Activated CD8-positive, alpha-beta memory T cell treated with anti-CD3 and anti-CD28 coated beads for 36 hours (primary cell): ENCODE data around the gene ILF3. TPM values are rescaled to one million over a fixed set of nuclear protein-coding genes. Genes with fewer than 3 reads are reported as not detected.

Experiments used
- CTCF ChIA-PET: fragments of 350-600 bp; sonication (Branson Sonifier 250); formaldehyde crosslinking; loops from one replicate; lab custom pipeline; 2021; ENCODE audit warnings: antibody characterized with exemption; lab: Charles Lee
- POLR2A ChIA-PET: fragments of 350-600 bp; sonication (Branson Sonifier 250); formaldehyde crosslinking; loops from one replicate; lab custom pipeline; 2021; ENCODE audit warnings: antibody characterized with exemption; lab: Charles Lee
- total RNA-seq, 2 experiments: library from RNA; stranded (reverse); gene quantifications; one replicate each; pipeline ENCODE4 v1.2.3, GENCODE V29; 2021

Gene ILF3
- total RNA-seq, 2 experiments from 2014 or later, result 476 to 479 TPM

DNA sequence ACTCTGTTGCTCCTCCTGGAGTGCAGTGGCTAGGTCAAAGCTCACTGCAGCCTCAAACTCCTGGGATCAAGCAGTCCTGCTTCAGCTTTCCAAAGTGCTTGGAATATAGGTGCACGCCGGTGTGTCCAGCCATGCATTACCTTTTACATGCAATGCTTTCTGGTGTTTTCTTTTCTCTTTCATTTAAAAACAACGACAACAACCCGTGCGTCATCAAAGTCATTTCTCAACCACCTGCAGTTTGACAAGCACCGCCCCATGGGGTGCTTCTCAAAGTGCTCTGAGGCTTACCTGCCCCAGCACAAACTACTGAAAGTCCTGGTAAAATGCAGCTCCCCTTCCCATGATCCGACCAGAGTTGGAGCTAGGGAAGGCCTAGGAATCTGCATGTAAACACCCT lies 54.1 kb downstream of the ILF3 start:
- ChIA-PET CTCF (interaction anchor here (1.2 to 2.0 kb wide), 3 partner anchors 8 to 128 kb away, joined by 3 to 6 read pairs (median 3); no protein-coding TSS in a partner anchor), POLR2A (no interaction called here)

DNA sequence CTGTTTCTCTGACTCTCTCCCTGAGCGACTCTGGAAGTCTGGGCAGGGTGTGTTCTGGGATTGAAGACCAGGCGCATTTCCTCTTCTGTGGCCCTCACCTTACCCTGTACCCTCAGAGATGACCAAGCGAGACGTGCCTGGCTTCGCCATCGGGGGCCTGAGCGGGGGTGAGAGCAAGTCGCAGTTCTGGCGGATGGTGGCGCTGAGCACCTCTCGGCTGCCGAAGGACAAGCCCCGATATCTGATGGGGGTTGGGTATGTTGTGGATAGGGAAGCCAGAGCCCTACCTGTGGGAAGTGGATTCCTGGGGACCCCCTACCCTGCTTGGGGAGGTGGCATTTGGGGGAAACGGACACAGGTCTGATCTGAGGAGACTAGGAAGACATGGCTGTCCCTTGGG lies 57.9 kb downstream of the ILF3 start:
- CTCF ChIA-PET, result interaction anchor here (0.6 kb wide), 1 partner anchor 150 kb away, joined by 4 read pairs; no protein-coding TSS in a partner anchor
- POLR2A ChIA-PET, result no interaction called here

DNA sequence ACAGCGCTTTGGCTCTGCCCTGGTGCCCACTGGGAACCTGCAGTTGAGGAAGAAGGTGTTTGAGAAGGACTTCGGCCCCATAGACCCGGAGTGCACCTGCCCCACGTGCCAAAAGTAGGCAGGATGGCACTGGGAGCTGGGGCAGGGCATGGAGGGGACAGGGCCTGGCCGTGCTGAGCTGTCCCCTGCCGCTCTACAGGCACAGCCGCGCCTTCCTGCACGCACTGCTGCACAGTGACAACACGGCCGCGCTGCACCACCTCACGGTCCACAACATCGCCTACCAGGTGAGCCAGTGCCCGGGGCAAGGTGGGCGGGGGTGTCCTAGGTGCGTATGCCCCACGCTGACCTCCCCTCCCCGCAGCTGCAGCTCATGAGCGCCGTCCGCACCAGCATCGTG lies 58.6 kb downstream of the ILF3 start:
- POLR2A ChIA-PET, result no interaction called here
- CTCF ChIA-PET, result interaction anchor here (0.6 to 9.7 kb wide), 2 partner anchors 68 to 150 kb away, joined by 3 to 82 read pairs; no protein-coding TSS in a partner anchor

DNA sequence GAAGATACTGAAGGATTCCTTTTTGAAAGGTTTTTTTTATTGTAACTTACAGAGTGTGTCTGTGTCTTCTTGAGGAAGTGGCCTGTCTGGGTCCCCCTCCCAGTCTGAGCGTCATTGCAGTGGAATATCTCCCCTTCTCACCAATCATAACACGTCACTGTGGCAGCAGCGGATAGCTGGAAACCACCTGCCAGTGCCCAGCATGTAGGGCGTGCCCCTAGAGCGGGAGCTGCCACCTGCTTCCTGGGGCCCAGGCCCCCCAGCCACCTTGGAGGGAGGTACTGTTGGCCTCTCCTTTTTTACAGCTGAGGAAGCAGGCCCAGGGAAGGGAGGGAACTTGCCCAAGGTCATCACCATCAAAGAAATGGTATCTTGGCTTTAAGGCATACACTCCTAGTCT lies 59.2 kb downstream of the ILF3 start:
- POLR2A ChIA-PET, result no interaction called here
- CTCF ChIA-PET, result interaction anchor here (2.1 to 9.7 kb wide), 2 partner anchors 145 to 150 kb away, joined by 5 to 82 read pairs; no protein-coding TSS in a partner anchor

DNA sequence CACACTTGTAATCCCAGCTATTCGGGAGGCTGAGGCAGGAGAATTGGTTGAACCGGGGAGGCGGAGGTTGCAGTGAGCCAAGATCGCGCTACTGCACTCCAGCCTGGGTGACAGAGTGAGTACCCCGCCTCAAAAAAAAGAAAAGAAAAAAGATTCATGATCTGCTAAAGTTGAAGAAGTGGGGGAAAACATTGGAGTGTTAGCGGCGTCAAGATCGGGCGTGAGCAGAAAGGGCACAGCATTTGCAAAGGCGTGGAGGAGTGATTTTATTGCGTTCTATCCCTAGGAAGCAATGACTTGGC lies 62.9 kb downstream of the ILF3 start:
- CTCF ChIA-PET, result interaction anchor here (0.6 to 9.7 kb wide), 25 partner anchors 8 to 283 kb away, joined by 3 to 82 read pairs (median 5); partner anchors contain the start of gene TMED1
- POLR2A ChIA-PET, result interaction anchor here (0.5 to 1.3 kb wide), 6 partner anchors 16 to 521 kb away, joined by 3 to 11 read pairs (median 3); no protein-coding TSS in a partner anchor

DNA sequence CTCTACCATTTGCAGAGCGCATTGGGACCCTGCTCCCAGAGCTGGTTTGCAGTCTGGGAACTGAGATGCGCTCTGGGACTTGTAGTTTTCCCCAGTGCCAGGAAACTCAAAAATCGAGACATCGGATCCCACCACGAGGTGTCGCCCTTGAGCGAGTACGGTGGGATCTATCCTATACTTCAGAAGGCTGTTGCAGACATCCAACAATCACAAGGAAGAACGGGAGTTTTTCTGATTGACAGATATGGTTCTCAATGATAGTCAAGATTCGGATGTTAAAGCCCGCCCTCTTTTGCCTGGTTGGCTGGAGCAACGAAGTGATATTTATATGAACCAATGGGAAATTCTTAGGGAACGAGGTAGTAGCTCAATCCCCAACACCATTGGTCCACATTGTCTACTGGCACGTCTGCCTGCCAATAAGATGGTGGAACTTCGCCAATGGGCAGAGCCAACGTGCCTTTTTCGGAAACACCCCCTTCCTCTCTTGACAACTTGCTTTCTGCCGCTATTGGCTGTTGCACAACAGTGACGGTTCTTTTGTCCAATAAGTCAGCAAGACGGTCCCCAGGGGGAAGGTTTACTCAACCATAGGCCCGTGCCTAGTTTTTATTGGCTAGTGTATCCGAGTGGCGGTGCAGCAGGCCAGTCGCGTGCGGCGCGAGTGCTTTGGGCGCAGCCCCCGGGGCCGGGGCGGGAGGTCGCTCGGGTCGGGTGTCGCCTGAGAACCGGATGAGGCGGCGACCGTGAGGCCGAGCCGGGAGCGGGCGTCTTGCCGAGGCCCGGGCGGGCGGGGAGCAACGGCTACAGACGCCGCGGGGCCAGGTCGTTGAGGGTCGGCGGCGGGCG lies 63.4 kb downstream of the ILF3 start, which contains the start of gene DNM2:
Gene DNM2, plus strand, starts transcription at position 724 of the 849 bp plus-strand sequence. CDS start 164 bp downstream, outside the sequence.
- ChIA-PET CTCF (interaction anchor here (0.5 to 9.7 kb wide), 27 partner anchors 9 to 283 kb away, joined by 3 to 82 read pairs (median 4); partner anchors contain the start of gene TMED1), POLR2A (interaction anchor here (0.5 to 1.3 kb wide), 8 partner anchors 16 to 522 kb away, joined by 3 to 11 read pairs (median 3); no protein-coding TSS in a partner anchor)

DNA sequence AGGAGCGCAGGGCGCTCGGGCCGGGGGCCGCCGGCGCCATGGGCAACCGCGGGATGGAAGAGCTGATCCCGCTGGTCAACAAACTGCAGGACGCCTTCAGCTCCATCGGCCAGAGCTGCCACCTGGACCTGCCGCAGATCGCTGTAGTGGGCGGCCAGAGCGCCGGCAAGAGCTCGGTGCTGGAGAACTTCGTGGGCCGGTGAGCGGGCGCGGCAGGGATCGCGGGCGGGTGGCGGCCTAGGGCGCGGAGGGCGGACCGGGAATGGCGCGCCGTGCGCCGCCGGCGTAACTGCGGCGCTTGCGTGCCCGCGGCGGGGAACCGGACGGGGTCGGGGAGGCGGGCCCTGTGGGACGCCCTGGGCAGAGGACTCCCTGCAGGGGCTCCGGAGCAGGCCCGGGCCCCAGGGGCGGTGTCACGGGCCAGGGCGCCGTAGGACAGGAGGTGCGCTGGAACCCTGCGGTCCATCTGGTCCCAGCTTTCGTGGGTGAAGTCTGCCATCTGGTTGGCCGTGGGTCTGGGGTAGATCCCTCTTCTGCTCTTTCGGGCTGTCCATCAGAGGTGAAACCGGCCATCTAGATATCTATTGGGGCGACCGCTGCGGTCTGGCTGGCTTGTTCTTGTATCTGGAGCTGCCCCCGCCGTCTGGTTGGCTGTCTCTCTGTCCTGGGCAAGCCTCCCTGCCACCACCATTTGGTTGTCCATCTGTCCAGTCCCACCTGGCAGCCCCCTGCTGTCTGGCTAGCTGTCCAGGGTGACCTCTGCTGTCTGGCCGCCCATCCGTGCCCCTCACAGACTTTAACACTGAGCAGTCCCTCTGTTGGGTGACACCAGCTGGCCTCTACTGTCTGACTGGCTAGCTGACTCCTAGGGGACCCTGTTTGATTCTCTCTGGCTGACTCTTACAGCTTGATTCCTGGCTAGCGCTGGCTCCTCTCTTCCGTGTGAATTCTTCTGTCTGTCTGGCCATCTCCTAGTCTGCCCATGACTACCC lies 64.4 kb downstream of the ILF3 start:
- POLR2A ChIA-PET, result interaction anchor here (0.6 to 1.3 kb wide), 5 partner anchors 41 to 152 kb away, joined by 3 to 4 read pairs (median 3); no protein-coding TSS in a partner anchor
- CTCF ChIA-PET, result interaction anchor here (0.5 to 9.7 kb wide), 20 partner anchors 12 to 165 kb away, joined by 3 to 82 read pairs (median 6); partner anchors contain the start of gene TMED1

DNA sequence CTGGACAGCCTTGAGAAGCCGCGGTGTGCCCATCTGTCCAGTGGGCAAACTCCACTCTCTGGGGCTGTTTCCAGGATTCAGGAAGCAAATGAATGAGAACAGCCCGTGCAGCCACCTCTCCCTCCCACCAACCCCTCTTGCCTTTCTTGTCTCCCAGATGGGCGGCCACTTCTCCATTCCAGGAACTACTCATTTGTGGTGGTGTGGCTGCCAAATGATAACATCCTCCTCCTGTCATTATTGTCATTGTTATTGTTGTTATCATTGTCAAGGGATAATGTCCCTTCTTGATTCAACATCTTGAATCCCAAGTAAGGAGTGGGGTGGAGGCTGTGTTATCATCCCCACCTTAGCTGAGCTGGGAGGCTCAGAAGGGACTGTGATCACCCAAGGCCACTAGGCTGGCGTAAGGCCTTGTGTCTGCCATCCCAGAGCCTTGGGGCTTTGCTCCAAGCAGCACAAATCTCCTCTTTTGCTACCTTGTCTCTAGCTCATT lies 65.4 kb downstream of the ILF3 start:
- CTCF ChIA-PET, result interaction anchor here (0.6 to 9.7 kb wide), 7 partner anchors 12 to 143 kb away, joined by 3 to 82 read pairs (median 3); no protein-coding TSS in a partner anchor
- POLR2A ChIA-PET, result no interaction called here

DNA sequence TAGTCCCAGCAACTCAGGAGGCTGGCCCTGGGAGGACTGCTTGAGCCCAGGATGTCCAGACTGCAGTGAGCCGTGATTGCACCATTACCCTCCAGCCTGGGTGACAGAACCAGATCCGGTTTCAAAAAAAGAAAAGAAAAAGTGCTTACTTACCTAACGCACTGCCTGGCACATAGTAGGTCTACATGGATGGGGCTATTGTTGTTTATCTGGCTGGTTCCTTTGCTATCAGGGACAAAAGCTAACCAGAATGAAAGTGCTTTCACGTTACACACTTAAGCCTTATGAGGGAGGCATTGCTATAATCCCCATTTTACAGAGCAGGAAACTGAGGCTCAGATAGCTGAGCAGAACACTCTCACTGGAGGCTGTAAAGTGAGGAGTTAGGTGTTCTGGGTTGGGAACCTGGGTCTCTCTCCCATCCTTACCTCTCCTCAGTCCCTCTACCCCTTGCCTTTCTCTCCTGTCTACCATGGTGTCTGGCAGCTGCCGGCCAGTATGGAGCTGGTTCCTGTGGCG lies 66.5 kb downstream of the ILF3 start:
- ChIA-PET CTCF (interaction anchor here (1.4 to 9.7 kb wide), 3 partner anchors 11 to 142 kb away, joined by 3 to 82 read pairs (median 4); no protein-coding TSS in a partner anchor), POLR2A (no interaction called here)

DNA sequence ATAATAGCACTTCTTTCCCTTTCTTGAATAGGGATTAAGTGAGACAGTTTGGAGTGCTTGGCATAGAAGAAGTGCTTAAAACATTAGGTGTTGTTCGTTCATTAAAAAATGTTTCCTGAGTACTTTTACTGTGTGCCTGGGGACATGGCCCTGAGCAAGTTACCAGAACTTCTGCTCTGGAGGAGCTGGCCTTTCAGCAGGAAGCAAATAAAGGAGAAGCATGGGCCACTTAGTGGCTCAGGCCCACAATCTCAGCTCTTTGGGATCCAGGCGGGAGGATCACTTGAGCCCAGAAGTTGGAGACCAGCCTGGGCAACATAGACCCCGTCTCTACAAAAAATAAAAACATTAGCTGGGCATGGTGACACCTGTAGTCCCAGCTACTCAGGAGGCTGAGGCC lies 69.4 kb downstream of the ILF3 start:
- CTCF ChIA-PET, result no interaction called here
- POLR2A ChIA-PET, result interaction anchor here (0.7 kb wide), 2 partner anchors 22 to 141 kb away, joined by 4 to 6 read pairs; no protein-coding TSS in a partner anchor

DNA sequence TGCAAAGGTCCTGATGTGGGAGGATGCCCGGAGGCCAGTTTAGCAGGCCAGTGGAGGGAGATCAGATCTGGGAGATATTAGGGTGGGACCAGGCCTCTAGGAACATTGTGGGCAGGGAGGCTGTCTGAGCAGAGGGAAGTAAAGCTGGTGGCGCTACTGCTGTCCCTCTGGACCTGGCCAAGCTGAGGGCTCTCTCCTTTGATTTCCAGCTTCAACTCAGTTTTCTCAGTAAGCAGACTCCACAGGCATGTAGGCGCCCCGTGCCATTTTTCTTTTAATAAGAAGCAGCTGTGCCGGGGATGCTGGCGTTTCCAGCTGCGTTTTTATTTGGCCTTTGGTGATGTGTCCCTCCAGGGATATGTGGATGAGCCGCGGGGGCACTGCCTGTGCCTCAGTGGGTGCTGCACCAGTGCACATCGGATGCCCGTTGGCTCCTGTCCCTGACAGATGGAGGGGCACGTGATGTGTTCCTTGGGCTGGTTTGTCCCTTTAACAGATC lies 70.5 kb downstream of the ILF3 start:
- ChIA-PET CTCF (interaction anchor here (0.6 kb wide), 1 partner anchor 127 kb away, joined by 3 read pairs; no protein-coding TSS in a partner anchor), POLR2A (no interaction called here)

DNA sequence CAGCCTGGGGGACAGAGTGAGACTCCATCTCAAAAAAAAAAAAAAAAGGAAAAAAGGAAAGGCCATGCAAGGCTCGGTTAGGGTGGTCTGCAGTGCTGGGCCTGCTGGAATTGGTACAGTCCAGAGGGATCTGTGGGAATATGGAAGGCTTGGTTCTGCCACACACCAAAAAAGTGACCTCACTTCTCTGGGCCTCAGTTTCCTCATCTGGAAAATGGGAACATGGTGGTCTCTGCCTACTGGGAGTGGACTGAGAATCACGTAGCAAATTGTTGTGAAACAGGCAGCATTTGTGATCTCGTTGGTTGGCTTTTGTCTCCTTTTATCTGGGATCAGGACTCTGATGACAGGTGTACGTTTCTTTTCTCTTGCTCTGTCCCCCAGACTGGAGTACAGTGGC lies 71.3 kb downstream of the ILF3 start:
- ChIA-PET POLR2A (no interaction called here), CTCF (no interaction called here)

DNA sequence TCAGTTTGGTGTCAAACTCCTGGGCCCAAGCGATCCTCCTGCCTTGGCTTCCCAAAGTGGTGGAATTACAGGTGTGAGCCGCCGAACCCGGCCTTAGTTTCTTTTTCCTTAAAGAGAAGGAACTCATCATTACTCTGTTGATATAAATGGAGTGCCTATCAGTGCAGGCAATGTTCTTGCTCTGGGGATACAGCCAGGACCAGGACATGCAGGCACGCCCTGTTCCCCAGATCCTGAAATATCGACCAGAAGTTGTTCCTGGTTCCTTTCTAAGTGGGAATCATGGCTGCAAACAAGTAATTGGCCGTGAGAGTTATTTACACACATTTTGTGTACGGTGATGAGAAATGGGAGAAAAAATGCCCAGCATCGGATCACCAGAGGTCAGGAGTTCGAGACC lies 72.1 kb downstream of the ILF3 start:
- ChIA-PET POLR2A (no interaction called here), CTCF (no interaction called here)

DNA sequence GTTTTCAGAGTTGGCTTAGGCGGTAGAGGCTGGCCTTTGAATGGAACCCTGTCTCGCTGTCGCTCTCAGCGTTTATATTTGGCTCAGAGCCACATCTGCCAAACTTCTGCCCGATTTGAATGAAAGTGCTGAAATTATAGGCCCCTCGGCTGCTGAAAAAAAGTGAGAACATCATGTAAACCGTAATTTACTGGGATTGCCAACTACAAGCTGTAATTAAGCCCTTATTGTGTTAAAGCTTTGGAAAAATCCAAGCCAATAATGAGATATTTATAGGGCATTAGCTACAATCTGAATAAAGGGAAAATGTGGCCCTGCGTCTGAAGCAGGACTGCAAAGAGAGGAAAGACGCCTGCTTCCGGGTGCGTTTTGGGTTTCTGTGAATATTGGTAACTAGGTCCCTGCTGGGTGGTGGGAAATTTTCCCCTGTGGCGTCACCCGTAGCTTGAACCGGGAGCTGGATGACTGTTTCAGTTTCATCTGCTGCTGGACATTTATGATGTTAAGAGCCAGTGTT lies 73.6 kb downstream of the ILF3 start:
- POLR2A ChIA-PET, result no interaction called here

DNA sequence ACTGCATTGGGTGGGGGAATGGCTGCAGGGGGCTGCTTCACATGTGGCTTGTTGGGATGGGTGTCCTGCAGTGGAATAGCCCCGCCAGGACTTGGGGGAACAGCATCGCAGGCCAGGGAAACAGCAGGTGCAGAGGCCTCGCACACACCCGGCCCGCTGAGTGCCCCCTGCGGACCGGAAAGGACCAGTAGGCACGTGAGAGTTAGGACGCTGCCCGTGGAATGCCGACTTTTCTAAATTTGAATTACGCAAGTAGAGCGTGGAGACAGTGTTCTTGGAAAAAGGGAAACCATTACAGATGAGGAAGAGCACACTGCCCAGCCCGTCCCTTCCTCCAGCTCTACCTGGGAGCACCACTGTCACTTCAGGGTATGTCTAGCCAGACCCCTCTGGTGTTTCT lies 75.3 kb downstream of the ILF3 start:
- POLR2A ChIA-PET, result no interaction called here
- CTCF ChIA-PET, result interaction anchor here (0.5 to 1.3 kb wide), 2 partner anchors 11 to 143 kb away, joined by 3 to 5 read pairs; no protein-coding TSS in a partner anchor

More for the DNA sequence above, 73.6 kb downstream of the ILF3 start:
- CTCF ChIA-PET, result interaction anchor here (0.9 to 1.2 kb wide), 3 partner anchors 34 to 327 kb away, joined by 3 to 4 read pairs (median 3); no protein-coding TSS in a partner anchor

DNA sequence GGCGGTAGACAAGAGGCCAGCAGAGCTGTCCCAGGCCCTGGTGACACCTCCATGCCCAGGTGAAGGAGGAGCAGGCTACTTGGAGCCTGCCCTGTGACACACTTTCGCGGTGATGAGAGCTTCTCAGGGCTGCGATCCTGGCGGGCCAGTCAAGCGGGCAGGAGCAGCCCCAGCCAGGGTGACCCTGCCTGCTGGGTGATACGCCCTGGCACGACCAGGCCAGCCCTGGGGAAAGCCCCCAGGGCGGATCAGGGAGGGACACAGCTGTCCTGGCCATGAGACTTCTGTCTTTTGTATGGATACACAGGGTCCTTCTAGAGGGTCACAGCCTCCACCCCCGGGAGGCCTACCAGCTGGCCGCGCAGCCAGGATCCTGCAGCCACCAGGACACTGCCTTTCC lies 76.8 kb downstream of the ILF3 start:
- POLR2A ChIA-PET, result interaction anchor here (1.3 kb wide), 1 partner anchor 28 kb away, joined by 16 read pairs; no protein-coding TSS in a partner anchor
- CTCF ChIA-PET, result interaction anchor here (0.6 to 3.0 kb wide), 6 partner anchors 7 to 141 kb away, joined by 3 to 16 read pairs (median 4); partner anchors contain the start of gene DNM2

DNA sequence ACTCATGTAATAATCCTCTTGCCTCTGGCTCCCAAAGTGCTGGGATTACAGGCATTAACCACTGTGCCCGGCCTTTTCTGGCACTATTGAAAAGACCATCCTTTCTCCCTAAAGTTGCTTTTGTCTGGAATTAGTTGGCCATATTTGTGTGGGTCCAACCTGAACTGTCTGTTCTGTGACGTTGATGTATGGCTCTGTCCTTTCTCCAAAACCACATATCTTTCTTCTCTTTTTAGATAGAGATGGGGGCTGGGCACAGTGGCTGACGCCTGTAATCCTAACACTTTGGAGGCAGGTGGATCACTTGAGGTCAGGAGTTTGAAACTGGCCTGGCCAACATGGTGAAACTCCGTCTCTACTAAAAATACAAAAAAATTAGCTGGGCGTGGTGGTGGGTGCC lies 81.6 kb downstream of the ILF3 start:
- ChIA-PET POLR2A (no interaction called here), CTCF (no interaction called here)
